GM18498 (cell line): ENCODE data around the gene BCAS1.

Source experiments
- ATAC-seq: cut with Tn5 transposase; IDR thresholded peaks from one replicate; pipeline ENCODE4 v1.9.1; 2021; ENCODE audit warnings: mild to moderate bottlenecking, moderate library complexity; ENCODE audit not compliant: unreplicated experiment

BCAS1 gene

GRCh38 chr20:54103762-54104600, 33.6 kb upstream of the BCAS1 start:
- ATAC-seq = no peak

GRCh38 chr20:54103067-54103761, 32.8 kb upstream of the BCAS1 start:
- ATAC-seq = peak; percentile 81

GRCh38 chr20:54102543-54102942, 32.1 kb upstream of the BCAS1 start:
- ATAC-seq = no peak

GRCh38 chr20:54100563-54100962, 30.2 kb upstream of the BCAS1 start:
- no peak for ATAC-seq

- no peak for ATAC-seq
These were observed 29.5 kb upstream of the BCAS1 start for GRCh38 chr20:54099894-54100293.

DNA sequence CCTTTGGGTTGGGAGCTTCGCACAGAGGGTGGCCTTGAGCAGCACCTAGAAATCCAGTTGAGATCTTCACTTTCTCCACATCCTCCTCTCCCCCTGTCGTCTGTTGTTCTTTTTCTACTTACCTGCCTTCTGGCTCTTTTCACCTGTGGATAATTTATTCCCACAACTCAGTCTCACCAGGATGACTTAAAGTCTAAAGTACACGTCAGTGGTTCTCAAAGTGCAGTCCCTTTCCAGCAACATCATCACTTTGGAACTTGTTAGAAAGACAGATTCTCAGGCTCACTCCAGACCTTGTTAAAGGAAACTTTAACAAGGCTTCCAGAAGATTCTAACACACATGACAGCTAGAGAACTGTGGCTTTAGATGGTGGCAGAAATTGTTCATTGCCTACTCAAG, 27.7 kb upstream of the BCAS1 start:
- ATAC-seq = no peak

GRCh38 chr20:54097236-54097529, 26.8 kb upstream of the BCAS1 start:
- ATAC-seq = no peak

GRCh38 chr20:54095824-54096223, 25.4 kb upstream of the BCAS1 start:
- no peak for ATAC-seq

DNA sequence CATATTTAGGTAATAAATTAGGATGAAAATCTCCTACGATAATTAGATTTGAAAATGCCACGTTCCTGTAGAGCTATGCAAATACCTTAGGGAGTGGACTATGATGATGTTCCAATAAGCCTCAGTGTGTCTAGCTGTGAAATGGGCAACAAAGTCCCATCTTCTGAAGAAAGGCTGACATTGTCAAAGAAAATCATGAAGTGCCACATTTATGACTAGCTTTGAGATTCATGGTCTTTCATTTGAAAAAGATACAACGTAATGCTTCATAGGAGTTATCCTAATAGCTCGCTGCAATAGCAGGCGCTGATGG, 23.8 kb upstream of the BCAS1 start:
- ATAC-seq = no peak

- no peak for ATAC-seq
These were observed 23.3 kb upstream of the BCAS1 start for GRCh38 chr20:54093423-54094267.

DNA sequence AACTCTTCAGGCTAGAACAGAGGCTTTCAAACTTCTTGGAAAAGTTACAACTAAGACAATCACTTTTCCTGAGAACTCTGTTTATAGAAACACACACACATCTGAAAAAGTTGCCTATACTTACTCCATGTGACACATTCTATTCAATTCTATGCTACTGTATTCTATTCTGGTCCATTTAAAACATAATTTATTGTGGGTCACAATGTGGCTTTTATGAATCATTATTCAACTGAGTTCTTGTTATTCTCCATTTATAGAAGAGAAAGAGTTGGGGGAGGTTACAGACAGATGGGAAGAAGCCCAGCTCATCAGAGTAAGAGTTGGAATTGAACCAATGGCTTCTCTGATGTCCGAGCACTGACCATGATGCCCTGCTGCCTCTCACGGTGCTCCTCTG, 21.6 kb upstream of the BCAS1 start:
- no peak for ATAC-seq

DNA sequence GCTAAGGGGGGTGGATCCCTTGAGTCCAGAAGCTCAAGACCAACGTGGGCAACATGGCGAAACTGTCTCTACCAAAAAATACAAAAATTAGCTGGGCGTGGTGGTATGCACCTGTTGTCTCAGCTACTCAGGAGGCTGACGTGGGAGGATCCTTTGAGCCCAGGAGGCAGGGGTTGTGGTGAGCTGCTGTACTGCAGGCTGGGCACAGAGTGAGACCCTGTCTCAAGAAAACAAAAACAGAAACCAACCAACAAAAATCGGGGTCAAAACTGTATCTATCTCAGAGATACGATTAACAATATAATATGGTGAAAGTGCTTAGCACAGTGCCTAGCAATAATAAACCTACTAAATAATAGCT, 20.7 kb upstream of the BCAS1 start:
- ATAC-seq = no peak

- ATAC-seq = peak; percentile 64
These were observed 20.1 kb upstream of the BCAS1 start for GRCh38 chr20:54090230-54091119.

DNA sequence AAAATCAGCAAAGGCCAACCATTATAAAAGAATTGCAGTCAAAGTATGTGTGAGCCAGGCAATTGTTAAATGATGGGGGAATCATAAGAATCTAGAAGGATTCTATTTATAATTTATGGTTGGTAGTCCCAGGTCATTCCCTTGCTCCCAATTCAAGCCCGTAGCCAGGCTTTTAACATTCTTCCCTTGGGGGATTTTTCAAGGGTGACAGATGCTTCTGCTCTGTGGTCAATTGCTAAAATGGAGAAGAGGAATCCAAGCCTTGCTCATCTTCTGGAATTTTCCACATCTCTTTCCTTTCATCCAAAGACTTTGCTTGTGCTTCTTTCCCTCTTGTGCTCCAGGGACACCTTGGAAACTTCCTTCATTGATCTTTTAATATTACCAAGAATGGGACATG, 18.0 kb upstream of the BCAS1 start:
- ATAC-seq = no peak

DNA sequence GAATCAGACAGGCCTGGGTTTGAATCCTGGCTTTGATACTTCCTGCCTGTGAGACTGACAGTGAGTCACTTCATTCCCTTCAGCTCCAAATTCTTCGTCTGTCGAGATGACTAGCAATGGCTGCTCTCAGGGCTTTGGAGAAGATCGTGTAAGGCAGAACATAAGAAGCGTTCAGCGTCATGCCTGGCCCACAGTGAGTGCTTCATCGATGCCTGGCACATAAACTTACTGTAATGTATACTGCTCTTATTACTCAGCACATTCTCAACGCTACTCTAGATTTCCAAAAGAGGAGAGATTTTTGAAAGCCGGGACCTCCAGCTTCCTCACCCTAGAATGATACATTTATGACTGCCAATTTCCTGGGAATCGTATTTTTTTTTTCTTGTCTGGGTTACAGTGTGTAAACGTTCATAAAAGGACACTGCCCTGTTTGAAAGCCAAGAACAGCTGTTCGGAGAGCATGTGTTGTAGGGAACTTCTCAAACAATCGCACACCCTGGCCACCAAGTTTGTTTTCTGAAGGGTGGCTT, 16.2 kb upstream of the BCAS1 start:
- no peak for ATAC-seq

- no peak for ATAC-seq
These were observed 15.5 kb upstream of the BCAS1 start for GRCh38 chr20:54085910-54086309.

GRCh38 chr20:54085425-54085824, 15.0 kb upstream of the BCAS1 start:
- ATAC-seq = no peak

DNA sequence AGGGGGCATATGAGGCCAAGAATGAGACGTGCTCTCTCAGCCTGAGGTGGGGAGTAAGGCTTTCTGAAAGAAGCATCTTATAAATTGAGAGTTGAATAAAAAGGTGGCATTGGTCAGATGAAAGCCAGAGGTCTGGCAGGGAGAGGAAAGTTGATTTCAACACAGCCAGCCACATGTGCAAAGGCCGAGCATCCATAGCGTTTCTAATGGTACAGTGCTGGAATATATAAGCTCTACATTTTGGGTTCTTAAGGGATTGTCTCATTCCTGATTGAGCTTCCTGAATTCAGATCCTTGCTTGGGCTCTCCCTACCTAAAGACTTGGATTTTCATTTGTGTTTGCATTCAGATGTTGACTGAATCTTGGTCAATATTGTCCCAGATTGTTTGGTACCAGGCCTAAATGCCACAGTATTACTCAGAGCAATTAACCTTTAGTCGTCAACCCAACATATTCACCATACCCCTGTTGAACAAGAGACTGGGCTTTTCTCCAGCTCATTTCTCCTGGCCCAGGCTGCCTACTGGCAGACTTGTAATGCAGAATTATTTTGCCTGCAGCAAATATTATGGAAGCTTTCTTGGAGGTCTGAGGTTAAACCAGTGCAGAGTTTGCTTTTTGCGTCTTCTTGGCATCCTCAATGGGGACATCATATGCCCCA, 14.5 kb upstream of the BCAS1 start:
- no peak for ATAC-seq

DNA sequence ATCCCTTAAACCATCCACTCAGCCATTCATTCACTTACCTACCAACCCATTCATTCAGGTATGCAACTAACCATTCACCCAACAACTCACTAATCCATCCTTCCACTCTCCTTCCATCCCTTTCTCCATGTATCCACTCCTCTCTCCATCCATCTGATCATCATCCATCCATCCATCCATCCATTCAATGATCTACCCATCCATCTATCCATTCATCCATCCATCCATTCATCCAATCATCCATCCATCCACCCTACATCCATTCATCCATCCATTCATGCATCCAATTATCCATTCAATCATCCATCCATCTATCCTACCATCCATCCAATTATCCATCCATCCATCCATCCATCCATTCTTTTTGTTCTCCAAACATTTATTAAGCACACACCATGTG, 13.8 kb upstream of the BCAS1 start:
- ATAC-seq = no peak

- peak; percentile 63 for ATAC-seq
These were observed 13.1 kb upstream of the BCAS1 start for GRCh38 chr20:54083459-54083858.
